Measurements from ENCODE around the gene PACC1.

- TF ChIP-seq POLR2AphosphoS5 (IDR thresholded peaks at IDR 0.05) (no peak), POLR2A (IDR thresholded peaks at IDR 0.05; ENCODE audit: low read depth) (no peak), CTCF (IDR thresholded peaks at IDR 0.05) (no peak)
These were observed 25.5 kb downstream of the PACC1 start for GRCh38 chr1:212388985-212389716.
